GM23248 (cell line): Measurements from ENCODE around the gene CABYR. TPM values are rescaled to one million over a fixed set of nuclear protein-coding genes. Genes with fewer than 3 reads are reported as not detected.

ENCODE experiments used
- DNase-seq: peaks from one replicate; pipeline ENCODE4 v3.0.0-alpha.2; 2015
- H2AFZ ChIP-seq: fragments of 200-600 bp; sonication (generic); 2 replicates; pipeline ENCODE4 v1.6.1; 2016; ENCODE audit warnings: antibody characterized with exemption
- H3F3A ChIP-seq: fragments of 200-600 bp; sonication (generic); 2 replicates; pipeline ENCODE4 v1.6.1; 2016; ENCODE audit warnings: mild to moderate bottlenecking, antibody characterized with exemption, mixed run types; ENCODE audit not compliant: insufficient read depth
- H3K27ac ChIP-seq: fragments of 200-600 bp; sonication (generic); 2 replicates; pipeline ENCODE4 v1.5.1; 2016; ENCODE audit warnings: mild to moderate bottlenecking
- H3K27me3 ChIP-seq: fragments of 200-600 bp; sonication (generic); replicated peaks from 2 replicates; pipeline ENCODE4 v1.6.1; 2016; ENCODE audit warnings: mild to moderate bottlenecking; ENCODE audit not compliant: insufficient read depth
- H3K36me3 ChIP-seq: fragments of 200-600 bp; sonication (generic); 2 replicates; pipeline ENCODE4 v1.6.1; 2016; ENCODE audit warnings: low read depth, mild to moderate bottlenecking
- H3K4me1 ChIP-seq: fragments of 200-600 bp; sonication (generic); 2 replicates; pipeline ENCODE4 v1.6.1; 2016; ENCODE audit warnings: mild to moderate bottlenecking; ENCODE audit not compliant: insufficient read depth
- H3K4me2 ChIP-seq: fragments of 200-600 bp; sonication (generic); one replicate; pipeline ENCODE4 v1.6.1; 2016; ENCODE audit warnings: mild to moderate bottlenecking; ENCODE audit not compliant: unreplicated experiment
- H3K4me3 ChIP-seq: fragments of 200-600 bp; sonication (generic); 2 replicates; pipeline ENCODE4 v1.5.1; 2016; ENCODE audit warnings: mild to moderate bottlenecking
- H3K79me2 ChIP-seq: fragments of 200-600 bp; sonication (generic); 2 replicates; pipeline ENCODE4 v1.6.1; 2016; ENCODE audit warnings: mild to moderate bottlenecking; ENCODE audit not compliant: insufficient read depth
- H3K9ac ChIP-seq: fragments of 200-600 bp; sonication (generic); 2 replicates; pipeline ENCODE4 v1.6.1; 2016; ENCODE audit warnings: mild to moderate bottlenecking
- H3K9me2 ChIP-seq: fragments of 200-600 bp; sonication (generic); 2 replicates; pipeline ENCODE4 v1.6.1; 2016; ENCODE audit warnings: mixed run types, mild to moderate bottlenecking, moderate library complexity; ENCODE audit not compliant: insufficient read depth
- H3K9me3 ChIP-seq: fragments of 200-600 bp; sonication (generic); one replicate; pipeline ENCODE4 v1.6.1; 2017; ENCODE audit warnings: low read depth
- H4K20me1 ChIP-seq: fragments of 200-600 bp; sonication (generic); 2 replicates; pipeline ENCODE4 v1.6.0; 2016; ENCODE audit not compliant: insufficient read depth
- EZH2 ChIP-seq: fragments of 200-600 bp; sonication (generic); IDR thresholded peaks from 2 replicates; pipeline ENCODE4 v1.6.1; 2018; ENCODE audit warnings: antibody characterized with exemption, mild to moderate bottlenecking; ENCODE audit not compliant: insufficient read depth, poor library complexity, severe bottlenecking
- EZH2phosphoT487 ChIP-seq: fragments of 200-600 bp; sonication (generic); IDR thresholded peaks from 2 replicates; pipeline ENCODE4 v1.6.1; 2018; ENCODE audit warnings: antibody characterized with exemption, moderate library complexity, mild to moderate bottlenecking, low read depth; ENCODE audit not compliant: insufficient read depth
- WGBS, 2 experiments: methylation state at CpG; one replicate each; pipeline ENCODE4 v1.1.6; 2015 to 2017; ENCODE audit warnings: low lambda C conversion rate in 2 of 2, low coverage in 1 of 2; ENCODE audit errors: missing lambda C conversion rate in 2 of 2; 5-methylcytosine and 5-hydroxymethylcytosine counted together
- in situ Hi-C: fragments of 300-500 bp; cut with MboI; formaldehyde crosslinking; loops from 2 replicates; pipeline ENCODE4 v1.15.0; 2020
- polyA plus RNA-seq: library from polyadenylated mRNA; unstranded; fragments of >200 nt; fragmentation: Nextera tagmentation; extraction: Ambion mirVana; gene quantifications from 2 replicates; pipeline ENCODE4 v1.2.1, GENCODE V29; 2016
- total RNA-seq: library from RNA; depleted of rRNA; stranded (reverse); fragments of >200 nt; shearing (Covaris generic); gene quantifications from 2 replicates; pipeline ENCODE4 v1.2.3, GENCODE V29; 2014

CABYR gene
- total and polyA plus RNA-seq, 2 experiments from 2014 or later = 2.9 to 3.6 TPM

DNA sequence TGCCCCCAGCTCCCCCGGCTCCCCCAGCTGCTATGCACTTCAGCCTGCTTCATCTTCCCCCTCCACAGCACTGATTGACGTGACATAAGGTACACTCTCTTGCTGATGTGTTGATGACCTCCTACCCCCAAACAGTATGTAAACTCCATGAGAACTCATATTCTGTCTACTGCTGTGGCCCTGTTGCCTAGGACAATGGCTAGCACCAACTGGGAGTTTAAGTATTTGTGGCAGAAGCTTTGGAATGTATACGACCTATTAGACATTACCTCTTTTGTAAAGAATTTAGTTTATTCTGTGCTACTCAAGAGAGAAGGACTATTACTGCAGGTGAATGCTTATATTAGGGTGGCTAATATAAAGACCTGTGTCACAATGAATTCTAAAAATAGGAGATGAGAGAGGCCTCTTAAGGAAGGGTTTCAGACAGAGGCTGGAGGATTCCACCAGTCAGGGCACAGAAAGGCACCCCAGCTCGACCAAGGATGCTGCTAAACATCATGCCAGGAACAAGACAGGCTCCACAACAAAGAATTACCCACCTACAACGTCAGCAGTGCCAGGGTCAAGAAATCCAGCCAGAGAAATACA is 60.6 kb downstream of the CABYR start:
- H3K4me2 ChIP-seq = no peak overlapping the region
- TF ChIP-seq EZH2phosphoT487 (no peak), EZH2 (no peak)
- no peak overlapping the region for H3K27ac ChIP-seq
- no peaks in the 10 kb centered on the region for H3K9me3 ChIP-seq
- 79% methylated on average over 5 of the region's 5 CpGs for WGBS, 2 experiments
- H3K4me3 ChIP-seq = no peak overlapping the region
- H3K79me2 ChIP-seq = no peaks in the 10 kb centered on the region
- no peaks in the 10 kb centered on the region for H3K27me3 ChIP-seq
- no peaks in the 10 kb centered on the region for H3K36me3 ChIP-seq
- DNase-seq = no peak
- in situ Hi-C loops = no loop called here
- H3K9me2 ChIP-seq = no peaks in the 10 kb centered on the region
- no peak overlapping the region for H2AFZ ChIP-seq
- H3K4me1 ChIP-seq = no peaks in the 10 kb centered on the region
- no peaks in the 10 kb centered on the region for H3F3A ChIP-seq
- no peak overlapping the region for H3K9ac ChIP-seq
- H4K20me1 ChIP-seq = no peaks in the 10 kb centered on the region

DNA sequence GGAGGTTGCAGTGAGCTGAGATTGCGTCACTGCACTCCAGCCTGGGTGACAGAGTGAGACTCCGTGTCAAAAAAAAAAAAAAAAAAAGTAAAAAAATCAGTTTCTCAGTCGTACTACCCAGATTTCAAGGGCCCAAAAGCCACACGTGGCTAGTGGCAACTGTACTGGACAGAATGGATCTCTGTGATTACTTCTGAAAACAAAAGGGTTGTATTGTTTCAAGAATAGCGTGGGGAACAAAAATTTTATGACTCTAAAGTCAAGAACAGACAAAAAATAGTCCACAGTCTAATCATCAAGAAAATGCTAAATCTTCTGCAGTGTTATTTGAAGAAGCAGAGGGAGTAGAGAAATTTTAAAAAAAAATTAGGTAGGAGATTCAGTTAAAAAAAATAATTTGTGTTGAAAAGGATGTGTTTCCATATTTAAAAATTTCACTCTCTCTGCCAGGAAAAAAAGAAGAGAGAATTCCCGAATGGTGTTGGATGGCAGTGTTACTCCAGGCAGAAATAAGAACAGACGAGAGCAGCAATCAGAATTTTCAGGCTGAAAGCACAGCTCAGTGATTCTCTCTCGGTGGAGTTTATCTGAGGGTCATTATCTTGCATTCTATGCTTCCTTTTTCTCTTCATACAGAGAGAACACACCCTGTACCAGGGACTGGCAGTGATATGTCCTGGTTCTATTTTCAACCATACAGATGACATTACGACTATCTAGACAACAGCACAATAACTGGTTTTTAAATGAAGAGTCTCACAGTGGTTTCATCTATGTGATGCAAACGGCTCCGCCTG is 61.8 kb downstream of the CABYR start:
- Histone ChIP-seq H3K4me1 (no peaks in the 10 kb centered on the region), H3K4me3 (no peak overlapping the region), H3K9me3 (no peaks in the 10 kb centered on the region), H2AFZ (no peak overlapping the region), H3K4me2 (no peak overlapping the region), H3F3A (no peaks in the 10 kb centered on the region), H3K79me2 (no peaks in the 10 kb centered on the region), H4K20me1 (no peaks in the 10 kb centered on the region), H3K27me3 (no peaks in the 10 kb centered on the region), H3K9me2 (no peaks in the 10 kb centered on the region), H3K9ac (no peak overlapping the region), H3K27ac (no peak overlapping the region), H3K36me3 (no peaks in the 10 kb centered on the region)
- TF ChIP-seq EZH2 (no peak), EZH2phosphoT487 (no peak)
- in situ Hi-C loops = no loop called here
- WGBS, 2 experiments = 66 to 76% methylated on average over 10 to 11 of the region's 11 CpGs
- DNase-seq = no peak

DNA sequence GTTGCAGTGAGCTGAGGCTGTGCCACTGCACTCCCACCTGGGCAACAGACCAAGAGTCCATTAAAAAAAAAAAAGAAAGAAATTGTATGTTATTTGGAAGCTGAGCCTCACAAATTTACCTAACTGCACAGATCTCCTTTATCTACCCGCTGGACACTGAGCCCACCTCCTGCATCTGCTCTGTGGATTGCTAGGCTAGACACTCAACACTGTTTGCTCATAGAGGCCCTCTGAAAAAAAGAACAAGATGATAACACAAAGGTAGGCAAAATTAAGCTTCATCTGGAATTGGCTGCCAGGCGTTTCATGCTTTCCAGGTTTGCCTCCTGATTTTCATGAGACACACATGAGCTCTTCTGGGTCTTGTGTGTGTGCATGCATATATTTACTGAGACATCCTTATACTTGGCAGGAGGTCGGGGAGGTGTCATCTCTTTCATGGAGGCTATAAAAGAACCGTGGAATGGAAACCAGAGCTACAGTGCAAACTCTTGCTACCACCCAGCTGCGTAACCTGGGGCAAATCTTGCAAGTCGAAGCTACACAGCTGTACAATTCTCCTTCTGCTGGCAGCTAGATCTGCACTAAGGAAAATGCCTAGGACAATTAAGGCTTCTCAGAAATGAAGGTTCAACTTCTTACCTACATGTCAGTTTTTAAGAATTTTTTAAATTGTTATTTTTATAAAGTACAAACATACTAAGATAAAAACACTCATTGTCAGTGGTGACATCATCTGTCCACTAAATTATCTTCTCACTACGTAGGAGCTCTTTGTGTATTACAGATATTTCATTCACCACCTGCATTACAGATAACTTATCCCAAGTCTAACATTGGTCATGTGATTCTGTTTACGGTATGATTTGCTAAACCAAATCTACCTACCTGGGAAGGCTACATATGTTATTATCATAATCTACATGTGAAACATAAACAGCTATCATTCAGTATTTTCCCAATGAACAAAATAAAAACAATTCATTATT is 63.1 kb downstream of the CABYR start:
- in situ Hi-C loops = no loop called here
- no peak for DNase-seq

DNA sequence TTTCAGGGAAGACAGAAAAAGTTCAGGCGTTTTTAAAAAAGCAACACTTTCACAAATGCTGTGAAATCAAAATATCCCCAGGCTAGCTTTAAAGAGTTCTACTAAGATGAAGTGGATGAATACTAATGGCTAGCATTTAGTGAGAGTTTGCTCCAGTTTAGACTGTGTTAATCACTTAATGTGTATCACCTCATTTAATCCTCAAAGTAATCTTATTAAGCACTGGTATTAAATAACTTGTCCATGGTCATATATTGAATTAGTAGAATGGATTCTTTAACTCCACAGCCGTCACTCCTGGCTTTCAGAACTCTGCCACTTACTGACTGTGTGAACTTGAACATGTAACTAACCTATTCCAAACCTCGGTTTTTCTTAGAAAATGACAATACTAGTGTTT is 66.0 kb downstream of the CABYR start:
- 96 to 97% methylated on average over 3 of the region's 3 CpGs for WGBS, 2 experiments
- DNase-seq = no peak
- Histone ChIP-seq H3K36me3 (no peaks in the 10 kb centered on the region), H3F3A (no peaks in the 10 kb centered on the region), H3K9me3 (no peaks in the 10 kb centered on the region), H4K20me1 (no peaks in the 10 kb centered on the region), H3K9ac (no peak overlapping the region), H3K79me2 (no peaks in the 10 kb centered on the region), H3K4me2 (no peak overlapping the region), H2AFZ (no peak overlapping the region), H3K4me3 (no peak overlapping the region), H3K27ac (no peak overlapping the region), H3K4me1 (peaks cover 6% of the 10 kb centered on the region; the same call in 1 of the 2 replicates), H3K9me2 (no peaks in the 10 kb centered on the region), H3K27me3 (no peaks in the 10 kb centered on the region)
- in situ Hi-C loops = no loop called here
- no peak for TF ChIP-seq EZH2
- TF ChIP-seq EZH2phosphoT487 = no peak

More for the DNA sequence above, 63.1 kb downstream of the CABYR start:
- Histone ChIP-seq H3K4me2 (no peak overlapping the region), H4K20me1 (no peaks in the 10 kb centered on the region), H3K27ac (no peak overlapping the region), H3K27me3 (no peaks in the 10 kb centered on the region), H3K9me3 (no peaks in the 10 kb centered on the region), H3K9me2 (no peaks in the 10 kb centered on the region), H3K9ac (no peak overlapping the region), H3K36me3 (no peaks in the 10 kb centered on the region), H3K4me1 (no peaks in the 10 kb centered on the region), H2AFZ (no peak overlapping the region), H3F3A (no peaks in the 10 kb centered on the region), H3K4me3 (no peak overlapping the region), H3K79me2 (no peaks in the 10 kb centered on the region)
- TF ChIP-seq EZH2 (no peak), EZH2phosphoT487 (no peak)
- 92 to 94% methylated on average over 8 of the region's 8 CpGs for WGBS, 2 experiments
